ENCODE results near the gene DCAKD.
A peak's percentile ranks its signal among the peaks of the same experiment; 100 is the strongest.
"Not testable (repeated sequence)": the region's sequence is repeated elsewhere in the genome, so short reads cannot be mapped to it uniquely, and the experiment has no call there.

The DCAKD gene

DNA sequence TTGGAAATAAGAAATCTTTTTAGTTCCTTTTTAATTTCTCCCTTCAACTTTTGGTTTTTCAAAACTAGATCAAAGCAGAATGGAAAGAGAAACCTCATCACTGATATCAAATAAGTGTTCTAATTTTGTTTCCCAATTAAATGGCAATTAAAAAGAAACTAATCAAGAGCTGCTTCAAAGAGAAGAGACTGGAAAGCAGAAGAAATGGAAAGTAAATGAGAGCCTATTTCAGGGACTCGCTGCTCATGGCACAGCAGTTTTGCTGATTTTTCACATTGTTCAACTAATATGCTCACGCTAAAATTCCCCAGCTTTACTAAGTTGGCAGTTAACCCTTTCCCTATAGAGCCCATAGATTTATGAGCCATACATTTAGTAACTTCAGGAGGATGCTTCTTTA, 16.2 kb upstream of the DCAKD start:
- DNase-seq (ENCODE audit: low read depth in 1 of 2, low spot score in 1 of 2) = no peak

DNA sequence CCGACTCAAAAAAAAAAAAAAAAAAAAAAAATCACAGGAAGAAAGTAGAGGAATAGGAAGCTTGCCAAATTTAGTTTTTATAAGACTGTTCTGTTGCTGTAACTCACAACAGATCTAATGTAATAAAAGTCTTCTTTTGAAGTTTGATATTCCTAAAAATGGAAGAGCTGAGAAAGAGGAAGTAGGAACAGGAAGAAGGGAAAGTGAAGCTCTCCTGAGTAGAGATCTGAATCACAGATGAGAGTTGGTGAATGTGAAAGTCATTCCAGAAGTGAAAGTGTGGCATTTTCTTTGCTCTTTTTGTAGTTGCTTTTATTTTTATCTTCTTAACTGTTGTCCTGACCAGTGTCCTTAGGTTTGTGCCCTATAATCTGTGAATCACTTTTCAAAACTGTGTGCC, 11.8 kb upstream of the DCAKD start:
- DNase-seq (ENCODE audit: low read depth in 1 of 2, low spot score in 1 of 2) = no peak

DNA sequence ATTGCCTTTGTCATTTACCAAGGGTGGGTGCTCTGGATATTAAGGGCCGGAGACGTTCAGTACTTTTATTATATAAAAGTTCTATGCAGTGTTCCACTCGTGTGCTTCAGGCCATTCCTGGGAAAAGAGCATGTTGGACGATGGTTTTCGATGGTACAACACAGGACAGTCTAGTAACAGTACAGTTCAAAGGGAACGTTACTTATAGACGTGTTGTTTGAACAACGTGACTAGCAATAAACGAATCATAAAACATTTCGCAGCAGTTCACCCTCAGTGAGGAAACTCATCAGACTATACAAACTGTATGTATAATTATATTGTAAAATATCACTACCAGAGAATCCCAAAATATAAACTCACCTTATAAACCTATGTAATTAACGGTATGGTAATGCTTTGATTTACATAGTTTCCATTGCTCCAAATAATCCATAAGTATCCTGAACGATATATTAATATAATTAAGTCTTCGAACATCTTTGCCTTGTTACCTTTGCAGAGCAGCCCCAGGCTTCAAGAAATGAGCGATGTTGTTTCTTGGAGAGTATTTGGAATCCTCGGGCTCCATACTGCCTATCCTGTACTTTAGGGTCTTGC, 10.3 kb upstream of the DCAKD start:
- no peak for DNase-seq (ENCODE audit: low read depth in 1 of 2, low spot score in 1 of 2)

DNA sequence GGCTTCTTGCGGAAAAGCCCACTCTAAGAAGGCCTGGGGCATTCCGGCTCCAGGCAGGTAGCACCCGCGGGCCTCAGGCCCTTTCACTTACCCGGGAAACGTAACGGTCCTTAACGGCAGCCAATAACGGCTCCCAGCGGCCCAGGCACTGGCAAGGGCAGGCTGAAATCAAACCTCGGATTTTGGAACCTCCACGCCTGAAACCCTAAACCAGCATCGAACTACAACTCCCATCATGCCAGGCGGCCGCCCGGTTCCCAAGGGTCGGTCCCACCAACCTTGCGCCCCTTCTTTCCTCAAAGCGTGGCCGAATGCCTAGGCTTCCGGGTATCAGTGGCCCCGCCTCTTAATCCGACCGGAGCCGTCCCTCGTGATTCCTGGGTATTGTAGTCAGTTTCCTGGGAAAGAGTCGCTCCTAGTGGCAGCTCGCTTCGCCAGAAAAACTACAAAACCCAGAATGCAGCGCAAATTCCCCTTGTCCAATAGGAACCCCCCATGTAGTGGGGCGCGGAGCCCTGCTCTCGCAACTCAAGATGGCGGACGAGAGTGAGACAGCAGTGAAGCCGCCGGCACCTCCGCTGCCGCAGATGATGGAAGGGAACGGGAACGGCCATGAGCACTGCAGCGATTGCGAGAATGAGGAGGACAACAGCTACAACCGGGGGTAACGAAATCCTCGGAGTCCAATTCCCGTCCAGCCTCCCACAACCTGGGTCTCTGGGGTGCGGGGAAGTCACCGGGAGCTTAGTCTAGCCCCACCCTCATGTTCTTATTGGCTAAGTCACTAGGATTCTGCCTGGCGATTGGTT, 9.6 kb upstream of the DCAKD start, which contains the start of gene NMT1:
NMT1 (plus strand) TSS at position 521 of the 809 bp plus-strand sequence; CDS start at position 534, 13 bp downstream.
- DNase-seq (ENCODE audit: low read depth in 1 of 2, low spot score in 1 of 2) = peak; percentile 85 to 88

DNA sequence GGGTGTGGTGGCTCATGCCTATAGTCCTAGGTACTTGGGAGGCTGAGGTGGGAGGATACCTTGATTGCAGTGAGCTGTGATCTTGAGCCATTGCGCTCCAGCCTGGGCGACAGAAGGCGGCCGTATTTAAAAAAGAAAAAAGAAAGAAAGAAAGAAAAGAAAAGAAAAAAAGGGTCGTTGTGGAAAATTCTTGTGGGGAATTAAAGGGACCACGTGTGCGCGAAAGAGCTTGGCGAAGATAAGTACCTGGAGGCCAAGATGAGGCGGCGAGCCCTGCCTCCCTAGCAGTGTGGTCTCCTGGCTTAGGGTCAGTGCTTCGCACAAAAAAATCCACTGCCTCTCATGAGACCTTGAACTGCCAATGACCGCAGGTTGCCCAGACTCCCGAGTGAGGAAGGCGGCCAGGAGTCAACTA, 9.0 kb upstream of the DCAKD start:
- no peak for DNase-seq (ENCODE audit: low read depth in 1 of 2, low spot score in 1 of 2)

DNA sequence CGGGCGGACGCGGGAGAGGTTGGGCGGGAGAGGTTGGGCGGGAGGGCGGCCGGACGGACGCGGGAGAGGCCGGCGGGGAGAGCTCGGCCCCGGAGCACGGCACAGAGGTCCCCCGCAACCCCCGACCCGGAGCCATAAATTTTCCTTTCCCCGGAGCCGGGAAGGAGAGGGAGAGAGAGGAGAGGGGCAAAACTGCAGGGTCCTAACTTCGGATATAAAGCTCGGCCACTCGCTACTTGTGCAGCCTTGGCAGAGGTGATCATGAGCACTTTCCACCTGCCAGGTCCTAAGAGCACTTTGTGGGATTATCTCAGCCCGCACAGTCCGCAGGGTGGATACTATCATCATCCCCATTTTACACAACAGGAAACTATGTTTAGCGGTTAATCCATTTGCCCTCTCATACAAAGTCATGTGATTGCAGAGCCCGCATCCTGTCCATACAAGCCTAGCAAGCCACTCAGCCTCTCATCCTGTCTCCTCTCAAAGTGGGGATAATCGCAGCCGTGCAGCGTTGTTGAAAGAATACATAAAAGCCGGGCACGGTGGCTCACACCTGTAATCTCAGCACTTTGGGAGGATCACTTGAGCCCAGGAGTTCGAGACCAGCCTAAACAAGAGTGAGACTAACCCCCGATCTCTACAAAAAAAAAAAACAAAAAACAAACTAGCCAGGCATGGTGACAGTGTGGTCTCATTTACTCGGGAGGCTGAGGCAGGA, 780 bp upstream of the DCAKD start:
- DNase-seq (ENCODE audit: low read depth in 1 of 2, low spot score in 1 of 2) = peak in 1 of 2 donors; percentile 14

DNA sequence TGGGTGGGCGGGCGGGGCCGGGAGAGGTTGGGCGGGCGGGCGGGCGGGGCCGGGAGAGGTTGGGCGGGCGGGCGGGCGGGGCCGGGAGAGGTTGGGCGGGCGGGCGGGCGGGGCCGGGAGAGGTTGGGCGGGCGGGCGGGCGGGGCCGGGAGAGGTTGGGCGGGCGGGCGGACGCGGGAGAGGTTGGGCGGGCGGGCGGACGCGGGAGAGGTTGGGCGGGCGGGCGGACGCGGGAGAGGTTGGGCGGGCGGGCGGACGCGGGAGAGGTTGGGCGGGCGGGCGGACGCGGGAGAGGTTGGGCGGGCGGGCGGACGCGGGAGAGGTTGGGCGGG, 254 bp upstream of the DCAKD start:
- DNase-seq (ENCODE audit: low read depth in 1 of 2, low spot score in 1 of 2) = not testable (repeated sequence)

DNA sequence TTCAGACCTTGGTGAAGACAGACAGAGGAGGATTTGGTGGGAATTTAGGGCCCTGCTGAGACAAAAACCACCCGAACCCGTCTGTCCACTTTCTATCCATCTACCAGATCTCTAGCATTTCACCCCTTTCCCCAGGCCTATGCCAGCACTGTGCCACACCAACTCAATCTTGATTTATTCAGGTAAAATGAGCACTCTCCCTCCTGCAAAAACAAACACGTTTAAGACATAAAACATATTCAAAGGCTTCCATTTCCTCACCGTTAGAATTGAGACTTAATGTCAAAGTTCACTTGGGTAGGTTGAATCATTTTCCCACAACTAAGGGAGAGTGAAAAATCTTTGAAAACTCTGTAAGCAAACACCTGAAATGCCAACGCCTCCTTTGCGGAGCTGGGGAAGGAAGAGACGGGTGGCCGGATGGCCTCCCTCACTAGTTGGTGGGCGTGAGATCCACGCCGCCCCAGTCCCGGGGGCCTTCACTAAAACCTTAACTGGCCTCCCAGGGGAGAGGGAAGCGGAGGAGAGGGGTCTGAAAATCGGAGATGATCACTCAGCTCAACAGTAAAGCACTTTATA, 862 bp downstream of the DCAKD start:
- no peak for DNase-seq (ENCODE audit: low read depth in 1 of 2, low spot score in 1 of 2)

DNA sequence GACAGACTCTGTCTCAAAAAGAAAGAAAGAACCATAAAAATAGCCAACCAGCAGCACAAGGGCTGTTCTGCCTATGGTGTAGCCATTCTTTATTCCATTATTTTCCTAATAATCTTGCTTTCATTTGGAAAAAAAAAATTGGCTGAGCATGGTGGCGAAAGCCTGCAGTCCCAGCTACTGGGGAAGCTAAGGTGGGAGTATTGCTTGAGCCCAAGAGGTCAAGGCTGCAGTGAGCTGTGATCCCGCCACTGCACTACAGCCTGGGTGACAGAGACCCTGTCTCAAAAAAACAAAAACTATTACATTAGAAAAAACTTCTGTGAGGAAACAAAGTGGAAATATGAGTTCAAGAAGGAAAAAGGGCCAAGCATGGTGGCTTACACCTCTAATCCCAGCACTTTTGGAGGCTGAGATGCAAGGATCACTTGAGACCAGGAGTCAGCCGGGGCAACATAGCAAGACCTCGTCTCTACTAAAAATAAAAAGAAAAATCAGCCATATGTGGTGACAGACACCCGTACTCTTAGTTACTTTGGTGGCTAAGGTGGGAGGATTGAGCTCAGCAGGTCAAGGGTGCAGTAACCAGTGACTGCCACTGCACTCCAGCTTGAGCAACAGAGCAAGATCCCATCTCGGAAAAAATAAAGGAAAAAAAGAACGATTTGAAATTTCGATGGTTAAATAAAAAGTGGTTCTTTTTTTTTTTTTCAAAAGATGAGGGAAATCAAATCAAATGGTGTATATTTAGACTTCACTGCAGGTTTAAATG, 2.5 kb downstream of the DCAKD start:
- DNase-seq (ENCODE audit: low read depth in 1 of 2, low spot score in 1 of 2) = no peak

DNA sequence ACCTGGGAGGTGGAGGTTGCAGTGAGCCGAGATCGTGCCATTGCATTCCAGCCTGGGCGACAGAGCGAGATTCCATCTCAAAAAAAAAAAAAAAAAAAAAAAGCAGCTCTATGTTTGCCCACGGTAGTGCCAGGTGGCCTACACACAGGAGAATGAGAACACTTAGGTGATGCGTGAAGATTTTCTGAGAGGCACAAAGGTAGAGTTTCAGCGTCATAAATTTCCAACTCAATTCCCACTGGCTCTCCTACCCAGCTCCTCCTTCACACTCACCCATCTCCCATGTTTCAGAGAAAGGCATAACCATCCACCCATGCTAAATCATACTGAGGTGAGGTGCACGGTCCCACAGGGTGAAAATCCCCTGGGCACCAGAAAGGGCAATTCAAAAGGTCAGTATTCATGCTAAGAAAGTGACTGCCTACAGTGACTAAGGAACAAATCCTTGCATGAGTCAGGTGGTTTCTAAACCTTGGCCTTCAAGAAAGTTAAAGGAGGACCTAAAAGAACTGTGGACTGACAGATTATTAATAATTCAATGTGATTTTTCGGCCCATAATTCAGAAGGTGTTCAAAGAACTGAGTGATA, 4.8 kb downstream of the DCAKD start:
- no peak for DNase-seq (ENCODE audit: low read depth in 1 of 2, low spot score in 1 of 2)

DNA sequence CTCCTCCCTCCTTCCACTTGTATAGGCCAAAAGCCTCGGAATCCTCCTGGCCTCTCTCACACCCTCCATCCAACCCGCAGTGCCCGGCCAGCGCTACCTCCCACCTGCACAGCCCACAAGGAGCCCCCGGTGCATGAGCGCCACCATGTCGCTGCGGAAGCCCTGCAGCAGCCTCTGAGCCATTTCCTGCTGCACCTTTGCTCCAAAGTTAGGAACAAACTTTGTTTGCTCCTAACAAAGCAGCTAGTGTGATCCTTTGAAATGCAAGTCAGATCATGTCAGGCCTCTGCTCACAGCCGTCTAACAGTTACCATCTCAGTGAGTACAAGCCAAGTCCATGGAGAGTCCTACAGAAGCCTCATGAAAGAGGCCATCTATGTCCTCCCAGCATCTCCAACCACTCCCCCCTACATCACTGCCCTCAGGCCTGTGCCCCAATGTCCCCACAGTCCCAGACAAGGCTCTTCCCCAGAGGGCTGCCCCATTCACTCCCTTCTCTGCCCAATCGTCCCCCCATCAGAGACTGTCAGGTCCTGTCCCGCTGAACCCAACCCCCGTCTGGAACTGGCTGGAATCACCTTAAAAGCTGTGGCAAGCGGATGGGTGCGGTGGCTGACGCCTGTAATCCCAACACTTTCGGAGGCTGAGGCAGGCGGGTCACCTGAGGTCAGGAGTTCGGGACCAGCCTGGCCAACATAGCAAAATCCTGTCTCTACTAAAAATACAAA, 7.5 kb downstream of the DCAKD start:
- DNase-seq (ENCODE audit: low read depth in 1 of 2, low spot score in 1 of 2) = no peak

DNA sequence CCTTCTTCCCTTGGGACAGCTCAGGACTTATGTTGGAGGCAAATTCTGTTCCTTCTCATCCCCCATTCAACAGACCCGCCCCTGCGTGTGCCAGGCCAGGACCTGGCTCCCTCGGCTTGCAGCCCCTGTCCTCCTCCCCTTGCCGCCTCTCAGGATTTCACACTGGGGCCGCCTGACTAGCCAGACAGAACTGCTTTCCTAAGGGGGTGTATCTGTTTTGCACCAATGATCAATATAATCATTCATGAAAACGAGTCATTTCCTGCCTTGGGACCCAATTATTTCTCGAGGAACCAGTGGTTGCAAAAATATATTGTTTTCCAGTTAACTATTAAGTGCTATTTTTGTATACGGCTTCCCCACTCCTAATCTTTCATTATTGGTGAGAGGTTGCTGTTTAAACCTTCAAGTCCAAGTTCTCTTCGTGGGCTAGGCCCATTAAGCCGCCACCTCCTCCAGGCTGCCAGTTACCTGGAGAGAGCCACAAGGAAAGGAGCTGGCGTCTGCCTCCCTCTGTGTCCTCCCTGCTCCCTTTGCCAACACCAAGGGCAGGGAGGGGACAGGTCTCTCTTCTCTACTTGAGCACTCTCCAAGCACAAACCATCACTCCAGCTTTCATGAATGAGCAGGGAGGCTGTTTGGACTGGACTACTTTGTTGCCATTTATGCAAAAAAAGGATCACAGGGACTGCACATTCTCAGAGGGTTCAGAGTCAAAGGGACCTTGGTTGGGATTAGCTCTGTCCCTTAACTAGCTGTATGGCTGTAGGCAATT, 8.9 kb downstream of the DCAKD start:
- DNase-seq (ENCODE audit: low read depth in 1 of 2, low spot score in 1 of 2) = no peak

DNA sequence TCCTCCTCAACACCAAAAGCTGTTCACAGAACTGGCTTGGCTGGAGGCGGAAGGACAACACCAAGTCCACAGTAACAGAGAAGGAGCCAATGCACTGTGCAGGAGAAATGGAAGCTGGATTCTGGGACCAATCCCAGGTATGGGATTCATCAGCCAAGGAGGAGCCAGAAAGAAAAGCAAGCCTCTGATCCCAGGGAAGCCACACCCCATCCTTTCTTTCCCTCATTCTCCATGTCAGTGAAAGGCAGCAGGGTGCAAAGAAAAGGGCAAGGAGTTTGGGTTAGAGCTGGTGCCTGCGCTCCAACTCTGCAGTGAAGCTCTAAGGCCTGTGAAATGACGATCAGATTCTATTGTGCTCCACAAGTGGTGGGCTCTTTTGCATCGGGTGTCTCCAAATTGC, 11.0 kb downstream of the DCAKD start:
- DNase-seq (ENCODE audit: low read depth in 1 of 2, low spot score in 1 of 2) = no peak

DNA sequence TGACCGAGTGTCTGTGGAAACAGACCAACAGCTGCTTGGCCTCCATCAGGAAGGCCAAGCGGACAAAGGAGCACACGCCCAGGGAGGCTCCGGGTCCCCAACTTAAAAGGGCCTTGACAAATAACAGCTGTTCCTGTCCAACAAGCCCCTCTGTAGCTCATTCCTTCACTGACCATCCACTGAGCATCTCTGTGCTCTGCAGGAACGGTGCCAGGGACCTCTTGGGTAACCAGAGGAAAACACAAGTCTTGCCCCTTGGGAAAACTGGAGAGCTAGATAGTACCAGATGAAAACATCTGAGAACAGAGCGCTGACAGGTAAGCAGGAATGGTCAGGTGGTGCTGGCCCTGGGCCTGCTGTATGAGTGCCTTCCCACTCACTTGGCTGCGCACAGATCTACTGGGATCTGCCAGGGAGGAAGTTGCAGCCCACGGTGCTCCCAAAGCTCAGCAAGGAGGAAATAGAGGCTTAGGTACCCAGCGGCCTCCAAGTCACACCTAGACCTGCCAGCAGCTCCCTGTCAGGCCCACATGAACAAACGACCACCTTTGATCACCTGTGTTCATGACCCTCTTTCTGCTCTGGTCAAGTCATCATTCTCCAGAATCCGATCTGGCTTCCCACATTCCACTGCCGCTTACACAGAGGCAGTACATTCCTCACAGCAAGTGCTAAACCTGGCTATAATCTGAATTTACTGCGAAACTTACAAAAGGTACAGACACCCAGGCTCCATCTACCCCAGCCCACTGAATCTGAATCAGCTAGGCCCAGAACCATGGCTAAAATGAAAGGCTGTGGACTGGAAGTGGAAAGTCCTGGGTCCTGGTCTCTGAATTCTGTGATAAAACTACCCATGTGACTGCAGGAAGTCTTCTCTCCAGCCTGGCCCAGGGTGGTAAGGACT, 12.5 kb downstream of the DCAKD start:
- no peak for DNase-seq (ENCODE audit: low read depth in 1 of 2, low spot score in 1 of 2)

DNA sequence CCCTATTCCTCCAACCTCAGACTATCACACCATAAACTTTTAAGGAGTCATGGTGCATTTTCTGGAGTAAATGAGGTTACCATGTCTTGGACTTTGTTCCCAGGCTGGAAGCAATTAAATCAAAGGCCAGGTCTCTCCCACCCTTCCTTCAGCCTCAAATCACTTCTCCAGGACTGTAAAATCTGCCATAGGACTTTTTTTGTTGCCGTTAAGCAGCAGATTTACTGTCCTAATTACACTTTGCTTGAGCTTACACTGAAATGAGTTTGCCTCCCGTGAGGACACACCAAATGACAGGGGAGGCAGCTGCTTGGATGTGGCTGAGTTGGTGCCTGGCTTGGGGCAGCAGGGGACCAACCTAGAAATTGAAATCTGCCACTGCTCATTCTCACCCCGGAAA, 14.7 kb downstream of the DCAKD start:
- no peak for DNase-seq (ENCODE audit: low read depth in 1 of 2, low spot score in 1 of 2)

DNA sequence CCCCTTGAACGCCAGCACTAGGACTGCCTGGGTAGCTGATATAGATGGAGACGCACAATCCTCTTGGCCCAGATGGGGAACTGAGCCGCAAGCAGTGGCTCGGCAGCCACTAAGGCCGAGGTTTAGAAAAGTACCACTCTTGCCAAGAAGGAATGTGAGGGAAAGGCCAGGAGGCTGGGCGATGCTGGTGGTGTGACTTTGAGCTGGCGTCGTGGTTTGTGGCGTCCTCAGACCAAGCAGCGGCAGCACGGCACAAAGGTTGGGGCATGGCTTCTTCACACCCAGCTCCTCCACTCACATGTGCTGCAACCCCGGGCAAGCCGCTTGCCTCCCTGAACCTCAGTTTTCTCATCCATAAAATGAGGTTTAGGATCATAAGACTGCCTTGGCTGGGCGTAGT, 15.6 kb downstream of the DCAKD start:
- DNase-seq (ENCODE audit: low read depth in 1 of 2, low spot score in 1 of 2) = no peak

DNA sequence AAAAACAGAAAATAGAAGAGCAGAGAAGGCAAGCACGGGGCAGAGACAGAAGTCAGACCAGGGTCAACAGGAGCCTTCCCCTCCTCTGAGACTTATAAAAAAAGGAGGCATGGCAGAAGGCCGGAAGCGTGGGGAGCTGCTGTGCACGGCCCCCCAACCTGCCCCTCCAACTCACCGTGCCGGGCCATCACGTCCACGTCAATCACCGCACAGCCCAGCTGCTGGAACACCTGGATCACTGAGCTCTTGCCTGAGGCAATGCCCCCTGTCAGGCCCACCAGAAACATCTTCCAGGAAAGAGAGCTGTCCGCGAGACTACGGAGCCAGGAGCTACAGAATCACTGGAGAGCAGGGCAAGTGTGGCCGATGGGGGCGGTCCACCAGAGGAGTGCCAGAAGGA, 16.8 kb downstream of the DCAKD start:
- no peak for DNase-seq (ENCODE audit: low read depth in 1 of 2, low spot score in 1 of 2)

DNA sequence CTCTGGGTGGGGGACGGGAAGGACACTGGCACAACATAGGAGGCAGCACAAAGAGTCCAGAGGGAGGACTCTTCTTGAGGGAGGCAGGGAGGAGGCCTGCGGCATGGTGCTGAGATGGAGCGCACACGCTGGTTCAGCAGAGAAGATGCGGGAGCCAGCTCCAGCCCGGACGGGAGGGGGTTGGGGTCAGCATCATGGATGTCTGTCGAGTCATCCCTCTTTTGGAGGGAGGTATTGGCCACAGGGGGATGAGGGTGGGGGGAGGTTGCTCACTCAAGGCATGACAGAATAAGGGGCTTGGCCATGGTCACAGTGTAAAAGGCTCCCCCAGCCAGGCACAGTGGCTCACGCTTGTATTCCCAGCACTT, 19.3 kb downstream of the DCAKD start:
- DNase-seq (ENCODE audit: low read depth in 1 of 2, low spot score in 1 of 2) = no peak
